ENCODE data around the gene POMGNT2.

POMGNT2 gene

DNA sequence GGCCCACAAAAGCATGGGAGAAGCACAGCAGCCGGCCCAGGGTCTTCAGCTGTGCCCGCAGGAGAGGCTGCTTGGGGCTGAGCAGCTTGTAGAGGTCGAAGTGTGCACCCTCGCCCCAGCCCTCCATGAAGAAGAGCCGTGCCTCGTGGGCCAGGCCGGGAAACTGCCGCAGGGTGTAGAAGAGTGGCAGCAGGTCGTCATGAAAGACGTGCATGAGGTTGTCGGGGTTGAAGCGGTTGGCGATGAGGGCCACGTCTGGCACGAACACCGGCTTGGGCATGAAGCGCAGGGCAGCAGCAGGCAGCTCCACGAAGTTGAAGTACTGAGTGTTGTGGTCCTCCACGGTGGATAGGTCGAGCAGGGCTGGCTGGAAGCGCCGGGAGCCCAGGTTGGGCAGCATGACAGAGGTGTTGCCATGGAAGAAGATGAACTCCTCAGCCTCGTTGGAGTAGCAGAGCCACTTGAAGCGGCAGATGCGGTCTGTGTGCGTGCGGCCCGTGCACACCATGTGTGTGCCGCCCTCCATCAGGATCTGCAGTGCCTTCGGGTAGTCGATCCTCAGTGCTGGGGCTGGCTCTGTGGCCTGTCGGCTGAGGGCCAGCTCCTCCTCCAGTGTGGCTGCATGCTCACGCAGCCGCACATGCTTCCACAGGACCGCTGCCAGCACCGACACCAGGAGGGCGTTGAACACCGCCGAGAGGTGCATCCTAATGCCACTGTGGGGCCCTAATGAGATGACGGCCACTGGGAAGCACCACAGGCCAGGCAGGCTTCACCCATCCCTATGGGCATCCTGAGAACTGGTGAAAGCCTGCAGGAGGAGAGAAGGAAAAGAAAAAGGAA, 24.9 kb downstream of the POMGNT2 start:
- no peak overlapping the region for H3K27ac ChIP-seq (ENCODE audit: extremely low read depth, low read depth, low read length)
- no peaks in the 10 kb centered on the region for H3K4me1 ChIP-seq (ENCODE audit: control insufficient read depth, insufficient read depth, low read length)
- ChIA-PET CTCF (interaction anchor here (0.6 kb wide), 1 partner anchor 178 kb away, joined by 4 read pairs; no protein-coding TSS in a partner anchor), POLR2A (no interaction called here)
- no peak overlapping the region for H3K4me3 ChIP-seq (ENCODE audit: low read depth, low read length)
- TF ChIP-seq ZNF776 (tag by site-specific recombination; IDR thresholded peaks at IDR 0.05; ENCODE audit: borderline replicate concordance) (no peak), YY1 (tag by site-specific recombination; IDR thresholded peaks at IDR 0.05) (no peak), ZIC2 (tag by site-specific recombination; IDR thresholded peaks at IDR 0.05) (no peak), ZNF843 (tag by site-specific recombination; IDR thresholded peaks at IDR 0.05) (no peak), IKZF3 (tag by site-specific recombination; IDR thresholded peaks at IDR 0.05) (no peak), SETDB1 (IDR thresholded peaks at IDR 0.05; ENCODE audit: insufficient read length, low read length) (no peak), OVOL3 (tag by site-specific recombination; IDR thresholded peaks at IDR 0.05) (no peak), ZNF600 (tag by site-specific recombination; IDR thresholded peaks at IDR 0.05) (no peak), ZNF76 (tag by site-specific recombination; IDR thresholded peaks at IDR 0.05; ENCODE audit: borderline replicate concordance, low read depth) (no peak), ZNF324 (tag by site-specific recombination; IDR thresholded peaks at IDR 0.05) (no peak), PRDM1 (tag by site-specific recombination; IDR thresholded peaks at IDR 0.05) (no peak), GLIS1 (tag by site-specific recombination; IDR thresholded peaks at IDR 0.05) (no peak)
- TF ChIP-seq, protein P1, sequence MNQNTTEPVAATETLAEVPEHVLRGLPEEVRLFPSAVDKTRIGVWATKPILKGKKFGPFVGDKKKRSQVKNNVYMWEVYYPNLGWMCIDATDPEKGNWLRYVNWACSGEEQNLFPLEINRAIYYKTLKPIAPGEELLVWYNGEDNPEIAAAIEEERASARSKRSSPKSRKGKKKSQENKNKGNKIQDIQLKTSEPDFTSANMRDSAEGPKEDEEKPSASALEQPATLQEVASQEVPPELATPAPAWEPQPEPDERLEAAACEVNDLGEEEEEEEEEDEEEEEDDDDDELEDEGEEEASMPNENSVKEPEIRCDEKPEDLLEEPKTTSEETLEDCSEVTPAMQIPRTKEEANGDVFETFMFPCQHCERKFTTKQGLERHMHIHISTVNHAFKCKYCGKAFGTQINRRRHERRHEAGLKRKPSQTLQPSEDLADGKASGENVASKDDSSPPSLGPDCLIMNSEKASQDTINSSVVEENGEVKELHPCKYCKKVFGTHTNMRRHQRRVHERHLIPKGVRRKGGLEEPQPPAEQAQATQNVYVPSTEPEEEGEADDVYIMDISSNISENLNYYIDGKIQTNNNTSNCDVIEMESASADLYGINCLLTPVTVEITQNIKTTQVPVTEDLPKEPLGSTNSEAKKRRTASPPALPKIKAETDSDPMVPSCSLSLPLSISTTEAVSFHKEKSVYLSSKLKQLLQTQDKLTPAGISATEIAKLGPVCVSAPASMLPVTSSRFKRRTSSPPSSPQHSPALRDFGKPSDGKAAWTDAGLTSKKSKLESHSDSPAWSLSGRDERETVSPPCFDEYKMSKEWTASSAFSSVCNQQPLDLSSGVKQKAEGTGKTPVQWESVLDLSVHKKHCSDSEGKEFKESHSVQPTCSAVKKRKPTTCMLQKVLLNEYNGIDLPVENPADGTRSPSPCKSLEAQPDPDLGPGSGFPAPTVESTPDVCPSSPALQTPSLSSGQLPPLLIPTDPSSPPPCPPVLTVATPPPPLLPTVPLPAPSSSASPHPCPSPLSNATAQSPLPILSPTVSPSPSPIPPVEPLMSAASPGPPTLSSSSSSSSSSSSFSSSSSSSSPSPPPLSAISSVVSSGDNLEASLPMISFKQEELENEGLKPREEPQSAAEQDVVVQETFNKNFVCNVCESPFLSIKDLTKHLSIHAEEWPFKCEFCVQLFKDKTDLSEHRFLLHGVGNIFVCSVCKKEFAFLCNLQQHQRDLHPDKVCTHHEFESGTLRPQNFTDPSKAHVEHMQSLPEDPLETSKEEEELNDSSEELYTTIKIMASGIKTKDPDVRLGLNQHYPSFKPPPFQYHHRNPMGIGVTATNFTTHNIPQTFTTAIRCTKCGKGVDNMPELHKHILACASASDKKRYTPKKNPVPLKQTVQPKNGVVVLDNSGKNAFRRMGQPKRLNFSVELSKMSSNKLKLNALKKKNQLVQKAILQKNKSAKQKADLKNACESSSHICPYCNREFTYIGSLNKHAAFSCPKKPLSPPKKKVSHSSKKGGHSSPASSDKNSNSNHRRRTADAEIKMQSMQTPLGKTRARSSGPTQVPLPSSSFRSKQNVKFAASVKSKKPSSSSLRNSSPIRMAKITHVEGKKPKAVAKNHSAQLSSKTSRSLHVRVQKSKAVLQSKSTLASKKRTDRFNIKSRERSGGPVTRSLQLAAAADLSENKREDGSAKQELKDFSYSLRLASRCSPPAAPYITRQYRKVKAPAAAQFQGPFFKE (tag by site-specific recombination; IDR thresholded peaks at IDR 0.05; ENCODE audit: borderline replicate concordance) = no peak
- TF ChIP-seq, protein P2, sequence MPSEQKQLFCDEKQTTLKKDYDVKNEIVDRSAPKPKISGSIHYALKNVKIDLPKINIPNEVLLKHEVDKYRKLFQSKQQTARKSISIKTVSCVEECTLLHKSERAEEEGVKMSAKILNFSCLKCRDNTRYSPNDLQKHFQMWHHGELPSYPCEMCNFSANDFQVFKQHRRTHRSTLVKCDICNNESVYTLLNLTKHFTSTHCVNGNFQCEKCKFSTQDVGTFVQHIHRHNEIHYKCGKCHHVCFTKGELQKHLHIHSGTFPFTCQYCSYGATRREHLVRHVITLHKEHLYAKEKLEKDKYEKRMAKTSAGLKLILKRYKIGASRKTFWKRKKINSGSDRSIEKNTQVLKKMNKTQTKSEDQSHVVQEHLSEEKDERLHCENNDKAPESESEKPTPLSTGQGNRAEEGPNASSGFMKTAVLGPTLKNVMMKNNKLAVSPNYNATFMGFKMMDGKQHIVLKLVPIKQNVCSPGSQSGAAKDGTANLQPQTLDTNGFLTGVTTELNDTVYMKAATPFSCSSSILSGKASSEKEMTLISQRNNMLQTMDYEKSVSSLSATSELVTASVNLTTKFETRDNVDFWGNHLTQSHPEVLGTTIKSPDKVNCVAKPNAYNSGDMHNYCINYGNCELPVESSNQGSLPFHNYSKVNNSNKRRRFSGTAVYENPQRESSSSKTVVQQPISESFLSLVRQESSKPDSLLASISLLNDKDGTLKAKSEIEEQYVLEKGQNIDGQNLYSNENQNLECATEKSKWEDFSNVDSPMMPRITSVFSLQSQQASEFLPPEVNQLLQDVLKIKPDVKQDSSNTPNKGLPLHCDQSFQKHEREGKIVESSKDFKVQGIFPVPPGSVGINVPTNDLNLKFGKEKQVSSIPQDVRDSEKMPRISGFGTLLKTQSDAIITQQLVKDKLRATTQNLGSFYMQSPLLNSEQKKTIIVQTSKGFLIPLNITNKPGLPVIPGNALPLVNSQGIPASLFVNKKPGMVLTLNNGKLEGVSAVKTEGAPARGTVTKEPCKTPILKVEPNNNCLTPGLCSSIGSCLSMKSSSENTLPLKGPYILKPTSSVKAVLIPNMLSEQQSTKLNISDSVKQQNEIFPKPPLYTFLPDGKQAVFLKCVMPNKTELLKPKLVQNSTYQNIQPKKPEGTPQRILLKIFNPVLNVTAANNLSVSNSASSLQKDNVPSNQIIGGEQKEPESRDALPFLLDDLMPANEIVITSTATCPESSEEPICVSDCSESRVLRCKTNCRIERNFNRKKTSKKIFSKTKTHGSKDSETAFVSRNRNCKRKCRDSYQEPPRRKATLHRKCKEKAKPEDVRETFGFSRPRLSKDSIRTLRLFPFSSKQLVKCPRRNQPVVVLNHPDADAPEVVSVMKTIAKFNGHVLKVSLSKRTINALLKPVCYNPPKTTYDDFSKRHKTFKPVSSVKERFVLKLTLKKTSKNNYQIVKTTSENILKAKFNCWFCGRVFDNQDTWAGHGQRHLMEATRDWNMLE (tag by site-specific recombination; conservative IDR thresholded peaks at IDR 0.05; ENCODE audit: low read depth) = no peak
- TF ChIP-seq, protein P3, sequence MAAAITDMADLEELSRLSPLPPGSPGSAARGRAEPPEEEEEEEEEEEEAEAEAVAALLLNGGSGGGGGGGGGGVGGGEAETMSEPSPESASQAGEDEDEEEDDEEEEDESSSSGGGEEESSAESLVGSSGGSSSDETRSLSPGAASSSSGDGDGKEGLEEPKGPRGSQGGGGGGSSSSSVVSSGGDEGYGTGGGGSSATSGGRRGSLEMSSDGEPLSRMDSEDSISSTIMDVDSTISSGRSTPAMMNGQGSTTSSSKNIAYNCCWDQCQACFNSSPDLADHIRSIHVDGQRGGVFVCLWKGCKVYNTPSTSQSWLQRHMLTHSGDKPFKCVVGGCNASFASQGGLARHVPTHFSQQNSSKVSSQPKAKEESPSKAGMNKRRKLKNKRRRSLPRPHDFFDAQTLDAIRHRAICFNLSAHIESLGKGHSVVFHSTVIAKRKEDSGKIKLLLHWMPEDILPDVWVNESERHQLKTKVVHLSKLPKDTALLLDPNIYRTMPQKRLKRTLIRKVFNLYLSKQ (tag by site-specific recombination; IDR thresholded peaks at IDR 0.05; ENCODE audit: borderline replicate concordance) = no peak
- TF ChIP-seq, protein P4, sequence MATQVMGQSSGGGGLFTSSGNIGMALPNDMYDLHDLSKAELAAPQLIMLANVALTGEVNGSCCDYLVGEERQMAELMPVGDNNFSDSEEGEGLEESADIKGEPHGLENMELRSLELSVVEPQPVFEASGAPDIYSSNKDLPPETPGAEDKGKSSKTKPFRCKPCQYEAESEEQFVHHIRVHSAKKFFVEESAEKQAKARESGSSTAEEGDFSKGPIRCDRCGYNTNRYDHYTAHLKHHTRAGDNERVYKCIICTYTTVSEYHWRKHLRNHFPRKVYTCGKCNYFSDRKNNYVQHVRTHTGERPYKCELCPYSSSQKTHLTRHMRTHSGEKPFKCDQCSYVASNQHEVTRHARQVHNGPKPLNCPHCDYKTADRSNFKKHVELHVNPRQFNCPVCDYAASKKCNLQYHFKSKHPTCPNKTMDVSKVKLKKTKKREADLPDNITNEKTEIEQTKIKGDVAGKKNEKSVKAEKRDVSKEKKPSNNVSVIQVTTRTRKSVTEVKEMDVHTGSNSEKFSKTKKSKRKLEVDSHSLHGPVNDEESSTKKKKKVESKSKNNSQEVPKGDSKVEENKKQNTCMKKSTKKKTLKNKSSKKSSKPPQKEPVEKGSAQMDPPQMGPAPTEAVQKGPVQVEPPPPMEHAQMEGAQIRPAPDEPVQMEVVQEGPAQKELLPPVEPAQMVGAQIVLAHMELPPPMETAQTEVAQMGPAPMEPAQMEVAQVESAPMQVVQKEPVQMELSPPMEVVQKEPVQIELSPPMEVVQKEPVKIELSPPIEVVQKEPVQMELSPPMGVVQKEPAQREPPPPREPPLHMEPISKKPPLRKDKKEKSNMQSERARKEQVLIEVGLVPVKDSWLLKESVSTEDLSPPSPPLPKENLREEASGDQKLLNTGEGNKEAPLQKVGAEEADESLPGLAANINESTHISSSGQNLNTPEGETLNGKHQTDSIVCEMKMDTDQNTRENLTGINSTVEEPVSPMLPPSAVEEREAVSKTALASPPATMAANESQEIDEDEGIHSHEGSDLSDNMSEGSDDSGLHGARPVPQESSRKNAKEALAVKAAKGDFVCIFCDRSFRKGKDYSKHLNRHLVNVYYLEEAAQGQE (tag by site-specific recombination; IDR thresholded peaks at IDR 0.05) = no peak
- peaks cover 0 to 42% of the 10 kb centered on the region in 2 experiments; a peak in 1 of 3 replicates for H3K36me3 ChIP-seq (ENCODE audit: control insufficient read depth in 2 of 2, insufficient read depth in 1 of 2, low read length in 2 of 2)
- H3K9me3 ChIP-seq (ENCODE audit: control insufficient read depth, insufficient read depth, low read depth, low read length) = no peaks in the 10 kb centered on the region
